ENCODE data around the gene CACNA2D1.

The CACNA2D1 gene

DNA sequence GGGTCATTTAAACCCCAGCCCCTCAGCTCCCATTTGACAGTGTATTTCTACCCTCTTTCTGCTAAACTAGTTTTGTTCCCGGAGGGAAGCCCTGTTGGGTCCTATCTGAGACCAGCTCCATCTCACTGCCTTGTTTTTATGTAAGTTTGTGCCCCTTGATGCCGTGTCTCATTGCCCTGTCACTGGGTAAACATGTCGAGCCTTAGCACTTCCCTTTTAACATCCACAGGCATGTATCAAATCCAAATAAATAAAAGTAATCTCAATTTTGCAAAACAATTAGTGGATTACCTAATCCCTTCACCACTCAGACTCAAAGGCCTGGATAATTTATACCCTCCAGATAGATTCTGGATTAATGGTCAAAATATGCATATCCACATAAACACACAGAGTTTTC lies 115.7 kb downstream of the CACNA2D1 start:
- TF ChIP-seq, protein P1, sequence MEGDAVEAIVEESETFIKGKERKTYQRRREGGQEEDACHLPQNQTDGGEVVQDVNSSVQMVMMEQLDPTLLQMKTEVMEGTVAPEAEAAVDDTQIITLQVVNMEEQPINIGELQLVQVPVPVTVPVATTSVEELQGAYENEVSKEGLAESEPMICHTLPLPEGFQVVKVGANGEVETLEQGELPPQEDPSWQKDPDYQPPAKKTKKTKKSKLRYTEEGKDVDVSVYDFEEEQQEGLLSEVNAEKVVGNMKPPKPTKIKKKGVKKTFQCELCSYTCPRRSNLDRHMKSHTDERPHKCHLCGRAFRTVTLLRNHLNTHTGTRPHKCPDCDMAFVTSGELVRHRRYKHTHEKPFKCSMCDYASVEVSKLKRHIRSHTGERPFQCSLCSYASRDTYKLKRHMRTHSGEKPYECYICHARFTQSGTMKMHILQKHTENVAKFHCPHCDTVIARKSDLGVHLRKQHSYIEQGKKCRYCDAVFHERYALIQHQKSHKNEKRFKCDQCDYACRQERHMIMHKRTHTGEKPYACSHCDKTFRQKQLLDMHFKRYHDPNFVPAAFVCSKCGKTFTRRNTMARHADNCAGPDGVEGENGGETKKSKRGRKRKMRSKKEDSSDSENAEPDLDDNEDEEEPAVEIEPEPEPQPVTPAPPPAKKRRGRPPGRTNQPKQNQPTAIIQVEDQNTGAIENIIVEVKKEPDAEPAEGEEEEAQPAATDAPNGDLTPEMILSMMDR (IDR thresholded peaks at IDR 0.05; ENCODE audit: low read depth, low read length) = no peak
- DNase-seq (ENCODE audit: low read depth in 2 of 2) = no peak
- H3K4me3 ChIP-seq (replicated peaks in 1 of 2; ENCODE audit: low read depth in 2 of 2, low read length in 2 of 2) = no peak overlapping the region

DNA sequence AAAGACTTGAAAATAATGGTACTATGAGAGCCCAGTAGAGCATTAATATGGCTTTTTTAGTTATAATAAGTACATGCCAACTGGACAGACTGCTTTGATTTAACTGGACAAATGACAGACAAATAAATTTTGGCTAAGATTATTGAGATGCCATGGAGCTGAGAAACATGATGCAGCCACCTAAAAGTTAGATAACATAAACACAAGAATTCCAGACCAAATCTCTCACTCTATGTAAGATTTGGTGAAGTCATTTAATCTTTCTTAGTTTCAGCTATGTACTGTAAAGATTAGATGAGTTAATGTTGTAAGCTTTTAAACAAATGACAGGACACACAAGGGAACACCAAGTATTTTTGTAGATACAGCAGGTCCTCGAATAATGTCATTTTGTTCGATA lies 118.2 kb downstream of the CACNA2D1 start:
- H3K4me3 ChIP-seq (replicated peaks in 1 of 2; ENCODE audit: low read depth in 2 of 2, low read length in 2 of 2) = no peak overlapping the region
- DNase-seq (ENCODE audit: low read depth in 2 of 2) = no peak
- TF ChIP-seq, protein P1 (IDR thresholded peaks at IDR 0.05; ENCODE audit: low read depth, low read length) = no peak

DNA sequence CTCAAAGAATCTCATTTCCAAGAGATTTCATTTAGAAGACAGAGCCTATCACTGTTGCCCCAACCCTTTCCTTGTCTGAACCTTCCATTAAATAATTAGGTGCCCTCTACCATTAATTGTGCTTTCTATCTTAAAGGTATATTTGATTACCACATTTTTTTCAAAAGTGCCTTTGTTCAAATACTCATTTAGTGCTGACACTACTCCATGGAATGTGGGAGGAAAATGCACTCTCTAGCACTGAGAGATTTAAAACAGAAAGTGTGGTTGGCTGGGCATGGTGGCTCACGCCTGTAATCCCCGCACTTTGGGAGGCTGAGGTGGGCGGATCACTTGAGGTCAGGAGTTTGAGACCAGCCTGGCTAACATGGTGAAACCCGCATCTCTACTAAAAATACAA lies 119.8 kb downstream of the CACNA2D1 start:
- no peak for DNase-seq (ENCODE audit: low read depth in 2 of 2)
- TF ChIP-seq, protein P1 (IDR thresholded peaks at IDR 0.05; ENCODE audit: low read depth, low read length) = no peak
- H3K4me3 ChIP-seq (replicated peaks in 1 of 2; ENCODE audit: low read depth in 2 of 2, low read length in 2 of 2) = no peak overlapping the region

DNA sequence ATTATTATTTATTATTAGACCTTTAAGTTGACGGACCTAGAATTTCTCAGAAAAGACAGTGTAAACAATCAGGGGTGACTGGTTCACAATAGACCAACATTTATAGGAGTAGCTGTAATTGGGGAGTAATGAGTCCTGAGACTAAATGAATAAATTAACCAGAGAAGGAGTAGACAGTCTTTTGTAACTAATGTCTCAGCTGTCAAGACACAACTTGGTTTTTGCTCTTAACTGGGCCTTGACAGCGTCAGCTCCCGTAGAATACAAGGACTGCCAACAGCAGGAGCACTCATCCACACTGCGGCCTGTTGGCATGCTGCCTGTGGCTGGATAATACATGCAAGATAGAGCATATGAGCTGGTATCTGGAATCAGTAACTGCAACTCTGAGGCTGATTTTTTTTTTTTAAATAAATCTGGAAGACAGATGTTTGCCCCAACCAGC lies 123.9 kb downstream of the CACNA2D1 start:
- peak; percentile 80 to 91 for DNase-seq (ENCODE audit: low read depth in 2 of 2)
- TF ChIP-seq, protein P1 (IDR thresholded peaks at IDR 0.05; ENCODE audit: low read depth, low read length) = no peak
- no peak overlapping the region for H3K4me3 ChIP-seq (replicated peaks in 1 of 2; ENCODE audit: low read depth in 2 of 2, low read length in 2 of 2)

DNA sequence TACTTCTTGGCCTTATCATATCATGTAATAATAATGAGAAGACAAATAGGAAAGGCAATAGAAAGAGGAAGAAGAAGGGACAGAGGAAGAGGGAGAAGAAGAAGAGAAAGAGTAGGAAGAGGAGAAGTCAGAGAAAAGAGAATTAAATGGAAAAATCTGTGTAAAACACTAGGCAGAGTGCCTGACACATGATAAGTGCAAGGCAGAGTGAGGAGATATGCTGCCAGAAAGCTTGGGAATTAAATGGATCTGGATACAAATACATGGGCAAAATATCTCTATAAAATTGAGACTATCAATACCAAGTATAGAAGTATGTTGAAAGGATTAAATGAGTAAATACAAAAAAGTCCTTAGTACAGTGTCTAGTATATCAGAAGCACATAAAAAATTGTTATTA lies 124.8 kb downstream of the CACNA2D1 start:
- no peak overlapping the region for H3K4me3 ChIP-seq (replicated peaks in 1 of 2; ENCODE audit: low read depth in 2 of 2, low read length in 2 of 2)
- TF ChIP-seq, protein P1 (IDR thresholded peaks at IDR 0.05; ENCODE audit: low read depth, low read length) = no peak
- DNase-seq (ENCODE audit: low read depth in 2 of 2) = no peak

DNA sequence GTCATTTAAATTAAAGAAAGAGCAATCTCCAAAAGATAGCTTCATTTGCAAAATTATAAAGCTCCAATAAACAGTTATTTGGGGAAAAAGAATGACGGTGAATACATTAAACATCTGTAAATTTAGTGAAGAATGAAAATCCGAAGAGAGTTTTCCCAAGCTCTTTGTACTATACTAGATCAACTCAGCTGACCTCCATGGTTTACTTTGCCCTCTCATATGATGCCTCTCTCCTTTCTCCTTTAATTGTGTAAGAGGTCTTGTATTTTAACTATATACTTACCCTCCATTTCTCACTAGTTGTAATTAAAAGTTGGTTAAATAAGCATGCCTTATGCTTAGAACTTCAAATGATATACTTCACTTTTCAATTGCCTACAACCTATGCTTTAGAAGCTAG lies 125.8 kb downstream of the CACNA2D1 start:
- H3K4me3 ChIP-seq (replicated peaks in 1 of 2; ENCODE audit: low read depth in 2 of 2, low read length in 2 of 2) = no peak overlapping the region
- TF ChIP-seq, protein P1 (IDR thresholded peaks at IDR 0.05; ENCODE audit: low read depth, low read length) = no peak
- DNase-seq (ENCODE audit: low read depth in 2 of 2) = no peak

DNA sequence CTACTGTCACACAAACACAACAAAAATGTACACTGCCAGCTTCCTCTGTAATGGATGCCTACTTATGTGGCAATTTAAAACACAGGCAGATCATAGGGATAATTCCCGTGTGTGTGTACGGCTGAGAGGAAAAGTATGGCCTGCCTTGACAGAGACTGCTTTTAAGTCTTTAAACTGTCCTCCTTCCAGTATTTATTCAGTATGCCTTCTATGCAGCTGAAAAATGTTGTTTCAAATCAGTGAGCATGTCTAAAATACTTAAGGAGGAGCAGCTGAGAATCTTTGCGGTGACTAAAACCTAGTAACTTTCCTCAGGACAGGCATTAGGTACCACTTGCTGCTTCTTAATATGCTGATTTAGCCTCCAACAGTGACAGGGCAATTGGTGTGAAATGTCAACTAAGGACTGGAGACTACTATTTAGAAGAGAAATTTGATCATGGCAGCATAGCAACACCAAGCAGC lies 126.3 kb downstream of the CACNA2D1 start:
- no peak for DNase-seq (ENCODE audit: low read depth in 2 of 2)
- TF ChIP-seq, protein P1 (IDR thresholded peaks at IDR 0.05; ENCODE audit: low read depth, low read length) = no peak
- H3K4me3 ChIP-seq (replicated peaks in 1 of 2; ENCODE audit: low read depth in 2 of 2, low read length in 2 of 2) = no peak overlapping the region
